Lower leg skin (tissue), 4 donors: Measurements from ENCODE around the gene JCAD. TPM values are rescaled to one million over a fixed set of nuclear protein-coding genes. Genes with fewer than 3 reads are reported as not detected.

Experiments used
- DNase-seq, 2 donors: peaks; one replicate each; pipeline ENCODE4 v3.0.0-alpha.2; 2019; ENCODE audit warnings: low spot score in 2 of 2
- H3K4me3 ChIP-seq: fragments of 200-600 bp; sonication (generic); 2 replicates; pipeline ENCODE4 v1.5.1; 2017; ENCODE audit warnings: mild to moderate bottlenecking, low read depth; ENCODE audit not compliant: poor library complexity, severe bottlenecking
- POLR2A ChIP-seq, 2 donors: fragments of 450-650 bp; IDR thresholded peaks; one replicate each; pipeline ENCODE4 v1.6.1; 2016 to 2017; ENCODE audit warnings: antibody characterized with exemption in 2 of 2, mild to moderate bottlenecking in 1 of 2, moderate library complexity in 1 of 2
- WGBS, 2 donors: methylation state at CpG; one replicate each; pipeline ENCODE4 v1.1.5; 2018; 5-methylcytosine and 5-hydroxymethylcytosine counted together
- intact Hi-C: fragments of 100-400 bp; cut with DNase I; formaldehyde crosslinking; loops from one replicate; pipeline ENCODE4 v1.15.0; 2023; ENCODE audit warnings: low total_unique reads
- total RNA-seq, 4 donors: library from RNA; depleted of rRNA; stranded (reverse); fragments of >200 nt; gene quantifications; one replicate each; pipeline ENCODE4 v1.1.0, GENCODE V29; 2016
- TF ChIP-seq, protein P1 (sequence below), 3 donors: fragments of 450-650 bp; IDR thresholded peaks; one replicate each; pipeline ENCODE4 v1.5.1; 2016; ENCODE audit warnings: antibody characterized with exemption in 3 of 3, mild to moderate bottlenecking in 3 of 3, moderate library complexity in 2 of 3

Gene JCAD
- total RNA-seq, 4 donors from 2014 or later: 3.8 to 14.7 (median 4.8) TPM

DNA sequence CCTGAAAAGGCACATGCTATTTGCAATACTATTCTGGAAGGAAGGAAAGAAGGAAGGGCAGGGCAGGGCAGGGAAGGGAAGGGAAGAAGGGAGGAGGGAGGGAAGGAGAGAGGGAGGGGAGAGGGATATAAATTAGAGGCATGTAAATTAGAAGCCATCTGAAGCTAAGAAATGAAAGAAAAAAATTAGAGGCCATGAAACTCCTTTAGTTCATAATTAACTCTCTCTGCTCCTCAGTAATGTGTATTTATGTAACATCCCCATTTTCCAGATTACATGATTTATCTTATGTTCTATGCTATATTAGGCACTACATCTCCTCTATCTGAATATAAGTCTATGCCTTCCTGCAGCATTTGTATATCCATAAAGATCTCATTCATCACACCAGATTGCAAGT is 12.7 kb upstream of the JCAD start:
- TF ChIP-seq, protein P1, sequence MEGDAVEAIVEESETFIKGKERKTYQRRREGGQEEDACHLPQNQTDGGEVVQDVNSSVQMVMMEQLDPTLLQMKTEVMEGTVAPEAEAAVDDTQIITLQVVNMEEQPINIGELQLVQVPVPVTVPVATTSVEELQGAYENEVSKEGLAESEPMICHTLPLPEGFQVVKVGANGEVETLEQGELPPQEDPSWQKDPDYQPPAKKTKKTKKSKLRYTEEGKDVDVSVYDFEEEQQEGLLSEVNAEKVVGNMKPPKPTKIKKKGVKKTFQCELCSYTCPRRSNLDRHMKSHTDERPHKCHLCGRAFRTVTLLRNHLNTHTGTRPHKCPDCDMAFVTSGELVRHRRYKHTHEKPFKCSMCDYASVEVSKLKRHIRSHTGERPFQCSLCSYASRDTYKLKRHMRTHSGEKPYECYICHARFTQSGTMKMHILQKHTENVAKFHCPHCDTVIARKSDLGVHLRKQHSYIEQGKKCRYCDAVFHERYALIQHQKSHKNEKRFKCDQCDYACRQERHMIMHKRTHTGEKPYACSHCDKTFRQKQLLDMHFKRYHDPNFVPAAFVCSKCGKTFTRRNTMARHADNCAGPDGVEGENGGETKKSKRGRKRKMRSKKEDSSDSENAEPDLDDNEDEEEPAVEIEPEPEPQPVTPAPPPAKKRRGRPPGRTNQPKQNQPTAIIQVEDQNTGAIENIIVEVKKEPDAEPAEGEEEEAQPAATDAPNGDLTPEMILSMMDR (IDR thresholded peaks at IDR 0.05): no peak
- TF ChIP-seq POLR2A (IDR thresholded peaks at IDR 0.05): no peak
- intact Hi-C loops: no loop called here
- no peak overlapping the region for H3K4me3 ChIP-seq
- no peak for DNase-seq

DNA sequence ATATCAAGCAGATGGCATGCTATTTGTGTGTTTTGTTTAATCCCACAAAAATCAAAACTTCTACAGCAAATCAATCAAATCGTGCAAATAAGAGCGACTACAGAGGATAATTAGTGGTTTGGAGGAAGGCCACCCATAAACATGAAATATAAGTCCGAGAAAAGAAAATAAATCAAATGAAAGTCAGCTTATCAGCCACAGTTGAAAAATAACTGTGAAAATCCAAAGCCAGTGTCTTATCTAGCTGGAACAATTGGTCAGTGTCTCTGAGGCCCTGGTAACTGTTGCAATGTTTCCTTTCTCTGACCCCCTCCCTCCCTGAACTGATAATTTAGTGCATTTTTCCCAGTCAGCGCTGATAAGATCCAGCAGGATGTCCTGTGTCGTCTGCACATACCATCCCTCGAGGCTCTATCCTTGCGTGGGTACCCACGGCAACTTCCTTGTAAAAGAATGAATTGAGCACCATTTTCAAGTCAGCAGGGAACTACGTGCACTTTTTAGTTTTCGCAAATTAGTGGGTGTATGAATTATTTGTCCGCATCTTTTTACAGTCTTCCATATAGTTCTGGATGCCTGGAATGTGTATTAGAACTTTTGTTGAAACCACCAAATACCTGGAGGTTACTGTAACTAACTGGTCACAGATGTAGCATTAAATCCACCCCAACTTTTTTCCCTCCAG is 10.8 kb upstream of the JCAD start:
- intact Hi-C loops: no loop called here
- no peak overlapping the region for H3K4me3 ChIP-seq
- no peak for DNase-seq
- no peak for TF ChIP-seq POLR2A (IDR thresholded peaks at IDR 0.05)
- TF ChIP-seq, protein P1 (IDR thresholded peaks at IDR 0.05): no peak
- 72 to 73% methylated on average over 11 of the region's 11 CpGs for WGBS, 2 donors

DNA sequence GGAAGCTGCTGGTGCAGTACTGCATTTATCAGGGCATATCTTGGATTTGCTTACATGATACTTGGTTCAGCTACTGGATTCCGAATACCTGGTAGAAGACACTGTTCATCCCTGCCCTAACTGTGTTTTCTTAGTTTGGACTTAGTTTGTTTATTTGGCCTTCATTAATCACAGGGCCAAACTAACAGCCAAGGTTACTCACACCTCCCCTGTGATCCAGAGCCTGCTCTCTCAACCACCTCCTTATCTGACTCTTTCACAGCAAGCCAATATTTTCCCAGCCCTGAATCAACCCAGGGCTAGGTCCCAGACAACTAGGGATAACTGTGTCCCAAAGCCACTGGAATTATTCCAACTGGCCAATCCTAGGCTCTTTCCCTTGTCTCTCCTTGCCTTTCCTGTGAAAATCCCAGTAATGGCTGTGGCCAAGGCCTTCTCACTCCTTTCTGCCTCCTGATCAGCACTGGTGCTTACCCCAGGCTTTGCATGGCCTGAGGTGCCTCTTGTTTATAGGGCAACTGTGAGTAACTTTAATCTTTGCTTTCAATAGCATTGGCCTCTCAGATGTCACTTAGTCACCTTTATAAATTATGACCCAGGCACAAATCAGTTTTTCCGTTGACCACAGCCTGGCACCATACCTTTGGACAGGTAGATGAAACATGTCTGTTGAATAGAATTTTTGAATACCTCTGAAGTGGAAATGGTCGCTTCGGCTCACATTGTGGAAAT is 9.3 kb upstream of the JCAD start:
- TF ChIP-seq POLR2A (IDR thresholded peaks at IDR 0.05): no peak
- TF ChIP-seq, protein P1 (IDR thresholded peaks at IDR 0.05): no peak
- WGBS, 2 donors: 93 to 95% methylated on average over 4 of the region's 4 CpGs
- DNase-seq: no peak
- intact Hi-C loops: no loop called here
- no peak overlapping the region for H3K4me3 ChIP-seq

DNA sequence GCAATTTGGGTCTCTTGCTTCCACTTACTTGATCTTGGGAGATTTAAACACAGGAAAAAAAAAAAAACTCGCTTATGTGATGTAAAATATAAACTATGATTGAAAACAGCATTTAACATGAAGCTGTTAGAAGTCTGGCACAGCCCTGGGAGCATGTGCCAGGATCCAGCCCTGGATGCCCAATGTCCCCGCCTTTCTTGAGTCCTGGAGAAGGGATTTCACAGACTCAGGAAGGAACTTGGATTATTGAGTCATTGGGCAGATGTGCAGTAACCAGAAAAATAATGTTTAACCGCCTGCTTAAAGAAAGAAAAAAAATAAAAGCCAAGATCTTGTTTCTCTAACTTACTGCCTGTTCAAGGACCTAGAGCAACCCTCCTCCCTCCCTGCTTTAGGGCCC is 3.7 kb upstream of the JCAD start:
- TF ChIP-seq POLR2A (IDR thresholded peaks at IDR 0.05): no peak
- TF ChIP-seq, protein P1 (IDR thresholded peaks at IDR 0.05): no peak
- no peak for DNase-seq
- no peak overlapping the region for H3K4me3 ChIP-seq
- intact Hi-C loops: no loop called here
- 14 to 17% methylated on average over 3 of the region's 3 CpGs for WGBS, 2 donors

DNA sequence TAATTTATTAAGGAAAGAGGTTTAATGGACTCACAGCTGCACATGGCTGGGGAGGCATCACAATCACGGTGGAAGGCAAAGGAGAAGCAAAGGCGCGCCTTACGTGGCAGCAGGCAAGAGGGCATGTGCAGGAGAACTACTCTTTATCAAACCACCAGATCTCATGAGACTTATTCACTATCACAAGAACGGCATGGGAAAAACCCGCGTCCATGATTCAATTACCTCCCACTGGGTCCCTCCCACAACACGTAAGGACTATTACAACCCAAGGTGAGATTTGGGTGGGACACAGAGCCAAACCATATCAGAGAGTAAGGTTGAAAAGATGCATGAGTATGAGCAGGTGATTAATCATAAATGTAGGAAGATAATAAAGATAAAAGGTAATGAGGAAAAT is 3.2 kb upstream of the JCAD start:
- H3K4me3 ChIP-seq: no peak overlapping the region
- 45 to 50% methylated on average over 8 of the region's 8 CpGs for WGBS, 2 donors
- intact Hi-C loops: no loop called here
- DNase-seq: no peak
- TF ChIP-seq POLR2A (IDR thresholded peaks at IDR 0.05): no peak
- TF ChIP-seq, protein P1 (IDR thresholded peaks at IDR 0.05): no peak
